GM19351 (cell line): ENCODE measurements around the gene LCE6A.

ENCODE experiments used
- ATAC-seq: cut with Tn5 transposase; IDR thresholded peaks from one replicate; pipeline ENCODE4 v1.9.1; 2021; ENCODE audit warnings: mild to moderate bottlenecking, moderate library complexity; ENCODE audit not compliant: unreplicated experiment

LCE6A gene, protein sequence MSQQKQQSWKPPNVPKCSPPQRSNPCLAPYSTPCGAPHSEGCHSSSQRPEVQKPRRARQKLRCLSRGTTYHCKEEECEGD

DNA sequence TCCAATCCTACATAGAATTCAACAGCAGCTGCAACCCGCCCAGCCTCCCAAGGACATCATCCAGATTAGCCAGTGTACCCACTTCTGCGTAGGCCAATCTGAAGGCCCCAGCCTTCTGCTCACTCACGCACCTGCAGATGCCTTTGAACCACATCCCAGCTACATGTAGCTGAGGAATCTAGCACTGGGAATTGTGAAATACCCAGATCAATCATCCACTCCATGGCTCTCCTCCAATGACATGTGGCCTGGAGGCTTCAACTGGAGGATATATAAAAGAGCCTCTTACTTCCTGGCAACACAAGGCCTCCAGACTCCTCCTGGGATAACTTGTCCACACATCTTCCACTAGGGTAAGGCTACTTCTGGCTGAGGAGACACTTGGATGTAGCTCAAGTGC is at the start of gene LCE6A:
TSS of gene LCE6A (plus strand) at position 301 of the 400 bp plus-strand sequence. CDS start 665 bp downstream, outside the sequence.
- no peak for ATAC-seq

DNA sequence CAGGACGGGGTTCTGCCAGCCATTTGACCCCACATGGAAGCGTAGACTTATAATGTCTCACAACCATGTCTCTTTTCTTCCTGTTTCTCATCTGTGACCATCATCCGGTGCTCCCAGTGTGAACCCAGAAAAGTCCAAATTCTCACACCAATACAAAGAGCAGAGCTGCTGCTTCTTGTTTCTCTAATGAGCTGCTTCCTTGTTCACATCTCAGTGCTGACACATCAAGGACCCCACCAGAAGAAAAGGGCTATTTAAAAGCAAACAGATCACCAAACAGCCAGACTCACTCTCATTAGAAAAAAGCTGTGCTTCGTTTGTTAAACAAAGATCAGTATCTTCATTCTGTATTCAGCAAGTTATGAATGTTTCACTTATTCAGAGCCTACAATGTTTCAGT is 47.0 kb upstream of the LCE6A start:
- no peak for ATAC-seq

DNA sequence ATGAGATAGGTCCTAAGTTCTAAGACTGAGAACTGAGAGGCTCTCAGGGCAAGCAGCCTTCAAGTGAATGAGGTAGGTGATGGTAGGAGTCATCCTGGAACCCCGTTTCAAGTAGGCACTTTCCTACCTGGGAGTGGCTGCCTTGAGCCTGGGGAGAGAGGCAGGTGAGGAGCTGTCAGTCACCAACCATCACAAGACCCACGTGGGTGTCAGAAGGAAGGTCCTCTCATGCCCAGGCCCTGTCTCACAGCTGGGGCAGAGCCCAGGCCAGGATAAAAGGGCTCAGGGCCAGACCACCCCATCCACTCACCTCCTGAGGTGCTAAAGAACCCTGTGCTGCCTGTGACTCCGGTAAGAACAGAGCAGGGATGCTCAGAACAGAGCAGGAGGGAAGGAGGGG is 46.2 kb upstream of the LCE6A start, which contains the start of gene LCE1D:
TSS of gene LCE1D (plus strand) at position 301 of the 400 bp plus-strand sequence. CDS start 1,074 bp downstream, outside the sequence.
- no peak for ATAC-seq

DNA sequence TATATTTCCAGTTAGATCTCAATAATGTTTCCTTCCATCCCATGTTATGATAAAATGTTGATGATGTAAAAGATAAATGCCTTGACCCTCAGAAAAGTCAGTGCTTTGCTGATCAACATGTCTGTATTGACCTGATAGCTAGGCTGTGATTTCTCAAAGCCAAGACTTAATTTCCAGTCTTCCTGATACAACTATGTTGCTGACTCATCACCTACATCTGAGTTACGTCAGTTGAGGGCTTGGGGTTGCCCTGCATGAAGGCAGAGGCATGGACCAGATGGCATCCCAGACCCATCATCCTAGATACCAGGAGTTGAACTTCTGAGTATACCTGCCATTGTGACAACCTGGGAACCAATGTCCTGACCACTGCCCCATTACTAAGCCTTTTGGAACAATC is 41.3 kb upstream of the LCE6A start:
- ATAC-seq: no peak

DNA sequence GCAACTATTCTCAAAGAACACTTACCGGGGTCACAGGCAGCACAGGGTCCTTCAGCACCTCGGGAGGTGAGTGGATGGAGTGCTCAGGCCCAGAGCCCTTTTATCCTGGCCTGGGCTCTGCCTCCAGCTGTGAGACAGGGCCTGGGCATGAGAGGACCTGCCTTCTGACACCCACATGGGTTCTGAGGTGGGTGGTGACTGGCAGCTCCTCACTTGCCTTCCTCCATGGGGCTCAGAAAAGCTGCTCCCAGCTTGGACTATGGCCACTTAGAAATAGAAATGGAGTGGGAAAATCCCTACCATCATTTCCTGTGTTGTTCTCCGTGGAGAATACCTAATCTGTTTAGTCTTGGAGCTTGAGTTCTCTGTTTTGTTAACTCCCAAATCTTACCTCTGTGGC is 36.1 kb upstream of the LCE6A start, which contains the start of gene LCE1C:
TSS of gene LCE1C (minus strand) at position 76 of the 400 bp plus-strand sequence. CDS start 1,173 bp downstream, outside the sequence.
- no peak for ATAC-seq

DNA sequence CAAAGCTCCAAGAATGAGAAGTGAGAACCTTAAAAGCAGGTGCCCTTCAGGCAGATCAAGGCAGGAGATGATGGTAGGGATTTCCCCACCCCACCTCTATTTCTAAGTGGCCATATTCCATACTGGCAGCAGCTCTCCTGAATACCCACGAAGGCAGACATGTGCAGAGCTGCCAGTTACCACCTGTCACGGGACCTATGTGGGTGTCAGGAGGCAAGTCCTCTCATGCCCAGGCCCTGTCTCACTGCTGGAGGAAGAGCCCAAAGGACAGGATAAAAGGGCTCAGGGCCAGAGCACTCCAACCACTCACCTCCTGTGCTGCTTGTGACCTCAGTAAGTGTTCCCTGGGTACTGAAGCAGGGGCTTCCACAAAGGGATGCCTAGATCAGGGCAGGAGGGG is 31.6 kb upstream of the LCE6A start:
- ATAC-seq: no peak

DNA sequence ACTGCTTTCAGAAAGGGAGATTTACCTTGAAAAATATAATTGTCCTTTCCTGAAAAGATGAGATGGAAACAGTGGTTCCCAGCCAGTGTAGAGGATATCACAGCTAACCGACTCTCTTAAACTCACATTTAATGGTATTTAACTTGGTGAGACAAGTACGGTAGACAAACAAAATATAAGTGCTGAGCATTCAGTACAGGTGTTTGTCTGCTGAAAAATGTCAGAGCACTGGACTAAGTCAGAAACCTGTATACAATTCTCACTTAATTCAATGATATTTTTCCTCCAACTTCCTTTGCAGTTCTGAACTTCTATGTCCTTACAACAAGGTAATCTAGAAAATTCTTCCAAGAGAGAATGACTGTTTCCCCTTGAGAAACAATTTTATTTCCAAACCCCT is 31.0 kb upstream of the LCE6A start, which contains the start of gene LCE1B:
TSS of gene LCE1B (plus strand) at position 301 of the 400 bp plus-strand sequence. CDS start 476 bp downstream, outside the sequence.
- ATAC-seq: no peak

DNA sequence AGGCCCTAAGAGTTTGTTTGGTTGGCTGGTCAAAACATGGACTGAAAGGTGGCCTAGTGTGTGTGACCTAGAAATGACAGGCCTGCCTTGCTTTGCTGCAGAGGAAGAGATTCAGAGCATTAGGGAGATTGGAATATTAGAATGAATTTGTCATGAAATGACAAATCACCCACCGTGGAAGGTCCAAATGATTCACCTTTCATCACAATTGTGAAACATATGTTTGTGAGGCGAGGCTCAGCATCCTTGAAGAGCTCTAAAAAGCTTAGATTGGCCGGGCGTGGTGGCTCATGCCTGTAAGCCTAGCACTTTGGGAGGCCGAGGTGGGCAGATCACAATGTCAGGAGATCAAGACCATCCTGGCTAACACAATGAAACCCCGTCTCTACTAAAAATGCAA is 25.3 kb upstream of the LCE6A start:
- no peak for ATAC-seq

DNA sequence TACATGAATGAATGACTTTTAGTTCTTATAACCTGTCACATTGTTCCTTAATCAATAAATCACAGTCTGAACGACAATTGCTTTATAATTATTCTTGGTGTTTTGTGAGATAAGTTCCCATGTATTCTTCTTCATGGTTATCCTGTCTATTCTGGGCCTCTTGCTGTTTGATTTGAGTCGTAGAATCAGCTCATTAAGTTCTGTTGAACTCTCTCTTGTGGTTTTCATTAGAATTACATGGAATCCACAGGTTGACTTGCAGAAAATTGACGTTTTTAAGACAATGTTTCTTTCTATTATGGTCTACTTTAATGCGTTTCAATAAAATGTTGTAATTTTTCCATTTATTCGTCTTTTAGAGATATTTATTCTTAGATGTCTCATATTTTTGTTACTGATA is 19.4 kb upstream of the LCE6A start:
- no peak for ATAC-seq

DNA sequence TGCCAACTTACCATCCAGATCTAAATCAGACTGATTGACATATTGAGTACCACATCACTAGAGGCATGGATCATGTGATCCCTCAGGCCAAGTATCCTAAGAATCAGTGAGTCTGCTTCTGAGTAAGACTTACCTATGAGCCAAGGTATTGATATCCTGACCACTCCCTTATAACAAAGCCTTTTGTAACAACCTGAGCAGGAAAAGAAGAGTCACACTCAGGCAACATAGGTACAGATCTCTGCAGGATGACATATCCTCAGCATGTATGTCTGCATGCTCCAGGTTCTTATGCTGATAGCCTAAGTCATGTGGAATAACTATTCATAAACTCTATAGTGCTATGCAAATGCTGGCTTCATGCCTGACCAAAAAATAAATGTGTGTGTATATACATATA is 17.7 kb upstream of the LCE6A start:
- ATAC-seq: no peak

DNA sequence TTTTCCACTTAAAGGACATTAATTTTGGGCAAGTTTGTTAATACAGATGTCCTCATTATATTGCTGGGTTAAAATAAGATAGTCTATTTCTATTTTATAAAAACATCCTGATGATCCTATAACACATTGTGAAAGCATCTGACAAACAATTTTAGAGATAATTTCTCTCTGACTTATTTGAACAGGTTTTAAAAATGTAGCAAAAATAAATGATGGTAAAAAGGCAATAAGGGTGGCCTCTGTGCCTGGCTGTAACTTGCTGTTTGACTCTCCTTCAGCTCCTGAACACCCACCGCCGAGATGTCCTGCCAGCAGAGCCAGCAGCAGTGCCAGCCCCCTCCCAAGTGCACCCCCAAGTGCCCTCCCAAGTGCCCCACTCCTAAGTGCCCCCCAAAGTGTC is 15.5 kb upstream of the LCE6A start, which contains the start of gene LCE1A:
TSS of gene LCE1A (plus strand) at position 301 of the 400 bp plus-strand sequence. CDS start at position 301, 0 bp downstream.
- no peak for ATAC-seq

DNA sequence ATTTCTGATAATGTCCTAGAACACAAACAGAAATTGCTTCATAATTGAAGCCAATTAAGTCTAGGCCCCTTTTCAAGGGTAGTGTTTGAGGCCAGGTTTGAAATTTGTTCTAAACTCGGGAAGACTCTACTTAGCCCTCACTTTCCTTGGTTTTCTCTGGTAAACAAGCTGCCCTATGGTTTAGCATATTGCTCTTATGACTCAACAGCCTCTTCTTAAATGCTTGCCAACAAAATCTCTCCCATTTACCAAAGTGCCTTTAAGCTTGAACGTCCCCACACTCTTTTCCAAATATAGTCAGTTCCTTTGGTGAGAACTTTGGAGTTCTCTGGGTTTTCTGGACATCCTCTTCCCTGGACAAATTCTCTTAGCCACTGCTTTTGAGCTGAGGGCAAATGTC is 5.8 kb upstream of the LCE6A start:
- no peak for ATAC-seq

DNA sequence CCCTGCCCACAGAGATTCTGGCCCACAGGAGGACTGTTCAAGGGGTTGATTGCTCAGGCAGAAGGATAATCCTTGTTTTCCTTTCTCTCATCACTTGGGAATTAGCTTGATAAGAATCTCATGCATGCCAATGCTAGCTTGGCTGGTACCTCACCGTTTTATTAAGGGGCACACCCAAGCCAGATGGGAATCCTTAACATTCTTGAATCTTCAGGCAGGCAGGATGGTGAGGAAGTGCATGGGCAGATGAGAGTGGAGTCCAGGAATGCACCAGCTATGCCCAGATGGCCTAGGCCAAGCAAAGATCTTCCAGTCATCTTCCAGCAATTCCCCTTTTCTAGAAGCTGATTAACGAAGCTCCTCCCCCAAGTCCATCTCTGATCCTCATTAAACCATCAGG is 13.0 kb downstream of the LCE6A start:
- no peak for ATAC-seq

DNA sequence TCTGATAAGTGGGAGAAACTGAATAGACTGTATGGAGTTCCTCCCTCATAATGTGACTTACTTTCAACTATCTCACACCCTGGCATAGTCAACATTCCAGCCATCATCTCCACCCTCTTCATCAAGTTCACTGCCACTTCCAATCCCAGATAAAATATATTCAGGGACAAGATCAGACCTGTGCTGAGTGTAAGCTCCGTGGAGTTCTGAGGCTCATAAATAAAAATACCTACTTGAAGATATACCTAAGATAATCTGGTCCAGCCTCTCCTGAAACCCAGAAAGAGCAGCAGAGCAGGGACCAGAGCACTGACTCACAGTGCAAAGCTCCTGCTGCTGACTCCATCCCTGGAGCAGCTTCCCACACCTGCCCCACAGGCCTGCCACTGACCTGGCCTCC is 15.4 kb downstream of the LCE6A start:
- no peak for ATAC-seq

DNA sequence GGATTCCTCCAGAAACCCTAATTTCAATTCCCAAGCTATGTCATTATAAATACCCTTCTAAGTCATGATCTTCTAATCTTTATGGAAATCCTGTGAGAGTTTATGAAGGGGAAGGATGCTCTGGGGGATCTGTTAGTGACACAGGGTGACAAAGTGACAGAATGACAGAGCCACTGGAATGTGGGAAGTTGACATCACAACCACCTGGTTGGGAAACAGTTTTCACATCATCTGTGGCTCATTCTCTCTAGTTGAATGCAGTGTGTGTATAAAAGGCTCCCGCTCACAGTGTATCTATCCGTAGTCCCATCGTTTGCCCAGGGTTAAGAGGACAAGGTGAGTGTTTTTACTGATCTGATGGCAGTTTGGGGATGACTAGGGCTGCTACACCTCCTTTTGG is 17.0 kb downstream of the LCE6A start, which contains the start of gene LCE7A:
TSS of gene LCE7A (plus strand) at position 301 of the 400 bp plus-strand sequence. CDS start 702 bp downstream, outside the sequence.
- no peak for ATAC-seq

DNA sequence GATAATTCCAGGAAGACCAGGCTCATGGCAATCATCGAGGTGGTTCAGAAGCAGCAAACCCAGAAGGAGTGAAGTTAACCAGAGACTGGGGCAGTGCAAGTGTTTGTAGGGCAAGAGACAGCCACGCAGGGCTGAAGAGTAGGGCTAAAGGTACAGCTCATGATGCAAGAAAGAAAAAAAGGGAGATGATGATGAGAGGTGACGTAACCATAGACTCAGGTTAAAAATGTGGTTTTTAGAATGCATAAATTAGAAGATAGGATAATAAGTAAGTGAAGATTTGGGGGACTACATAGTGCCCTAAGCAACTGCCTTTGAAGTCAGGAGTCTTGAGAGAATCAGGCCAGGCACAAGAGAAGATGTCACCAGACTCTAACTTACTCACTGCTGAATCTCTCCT is 17.5 kb downstream of the LCE6A start:
- ATAC-seq: no peak

DNA sequence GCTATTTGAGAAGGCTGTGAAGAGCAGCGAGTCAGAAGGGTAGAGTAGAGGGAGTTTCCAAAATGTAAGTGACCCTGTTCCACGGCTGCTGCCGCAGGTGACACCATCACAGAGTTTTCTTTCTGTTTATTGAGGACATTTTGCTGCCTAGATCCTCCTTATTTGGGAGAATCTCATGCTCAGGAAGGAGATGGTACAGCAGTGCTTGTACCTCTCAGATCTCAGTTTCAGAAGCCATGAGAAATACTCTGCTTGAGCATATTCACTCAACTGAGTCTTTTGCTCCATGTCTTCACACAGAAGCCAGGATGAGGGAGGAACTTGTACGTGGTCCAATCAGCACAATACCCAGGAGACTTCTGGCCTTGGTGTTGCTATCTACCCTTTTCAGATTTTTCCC is 18.7 kb downstream of the LCE6A start:
- ATAC-seq: no peak

DNA sequence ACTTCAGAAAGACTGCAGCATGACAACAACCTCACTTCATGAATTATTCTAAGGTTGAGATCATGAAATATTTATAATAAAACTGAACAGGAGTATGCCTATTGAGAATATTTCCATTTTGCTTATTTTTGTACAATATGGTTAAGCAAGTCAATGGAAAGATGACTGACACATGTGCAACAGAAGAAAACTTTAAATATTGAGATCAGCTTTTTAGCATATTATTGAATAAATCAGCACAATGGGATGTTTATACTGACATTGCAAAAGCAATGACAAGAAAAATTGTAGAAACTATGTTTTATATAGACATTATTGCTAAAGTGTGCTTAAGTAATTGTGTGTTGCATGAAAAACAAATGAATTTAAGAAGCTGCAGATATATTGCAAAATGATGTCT is 21.8 kb downstream of the LCE6A start:
- no peak for ATAC-seq

DNA sequence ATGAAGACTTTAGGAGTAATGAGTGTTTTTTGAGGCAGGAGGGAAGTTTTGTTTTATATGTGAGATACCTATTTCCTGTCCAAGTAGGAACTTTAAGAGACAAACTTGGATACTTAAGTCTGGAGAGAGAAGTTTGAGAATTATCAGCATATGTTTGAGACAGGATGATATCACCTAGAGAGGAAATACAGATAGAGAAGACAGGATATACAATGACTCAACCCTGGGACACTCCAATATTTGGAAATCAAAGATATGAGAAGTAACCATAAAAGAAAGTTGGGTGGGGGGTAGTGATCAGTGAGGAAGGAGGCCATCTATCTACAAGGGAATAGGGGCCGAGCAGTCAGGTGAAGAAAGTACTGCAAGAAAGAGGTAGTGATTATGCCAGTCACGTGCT is 23.7 kb downstream of the LCE6A start:
- no peak for ATAC-seq

DNA sequence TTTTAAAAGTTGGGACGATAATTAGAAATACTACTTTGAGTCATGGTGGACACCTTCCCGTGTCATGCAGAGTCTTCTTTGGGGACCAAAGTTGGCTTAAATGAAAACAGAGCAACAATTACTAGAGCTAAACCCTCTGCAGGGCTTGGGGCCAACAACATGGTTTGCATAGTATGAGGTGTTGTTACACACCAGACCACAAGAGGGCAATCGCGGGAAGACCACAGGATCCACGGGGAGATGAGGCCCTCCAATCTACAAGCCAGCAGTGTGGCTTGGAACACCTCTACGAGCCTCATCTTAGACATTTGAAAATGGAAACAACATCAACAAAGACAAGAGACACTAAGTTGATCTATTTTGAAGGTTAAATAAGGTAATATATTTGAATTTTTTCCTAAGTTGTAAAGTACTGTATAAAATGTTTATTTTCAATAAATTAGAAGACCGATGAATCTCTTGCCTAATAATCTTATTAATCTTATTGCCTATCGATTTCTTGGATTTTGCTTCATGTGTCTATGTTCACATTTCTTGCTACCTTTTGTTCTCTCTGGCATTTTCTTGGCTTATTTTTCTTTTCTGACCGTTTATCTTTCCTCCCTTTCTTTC is 27.3 kb downstream of the LCE6A start:
- ATAC-seq: peak; percentile 64

DNA sequence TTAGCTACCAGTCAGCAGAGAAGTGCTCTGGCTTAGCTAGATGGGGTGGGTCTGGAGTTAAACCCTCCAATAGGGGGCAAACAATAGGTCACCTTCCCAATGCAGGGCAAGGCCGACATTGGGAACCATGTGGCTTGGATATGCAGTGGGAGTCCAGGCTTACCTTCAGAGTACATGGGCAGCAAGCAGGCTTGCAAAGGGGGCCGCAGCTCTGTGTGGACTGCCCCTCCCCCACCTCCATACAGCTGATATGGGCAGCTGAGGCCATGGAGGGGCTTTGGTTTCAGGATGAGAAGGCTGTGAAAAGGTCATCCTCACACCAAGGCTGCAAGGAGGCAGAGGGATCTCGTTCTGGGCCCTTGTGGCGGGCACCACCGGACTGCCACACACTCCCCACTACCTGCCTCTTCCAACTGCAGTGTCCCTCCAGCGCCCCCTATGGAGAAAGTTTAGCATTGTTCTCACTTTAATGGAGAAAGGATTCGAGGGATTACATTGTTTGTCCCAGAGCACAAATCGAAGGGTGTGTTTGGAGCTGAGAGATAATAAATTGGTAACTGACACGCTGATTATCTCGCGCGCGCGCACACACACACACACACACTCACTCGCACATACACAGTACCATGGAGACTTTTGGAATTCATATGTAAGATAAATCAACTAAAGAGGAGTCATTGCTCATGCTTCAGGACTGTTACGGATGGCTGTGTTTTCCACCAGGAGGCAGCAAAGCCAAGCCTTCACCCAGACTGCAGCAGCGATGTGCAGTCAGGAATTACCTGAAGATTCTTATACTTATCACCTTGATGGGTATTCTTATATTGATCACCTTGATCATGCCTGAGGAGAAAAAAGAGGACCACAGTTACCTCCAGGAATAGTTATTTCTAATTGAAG is 28.4 kb downstream of the LCE6A start:
- no peak for ATAC-seq
